Right lobe of liver (tissue), 4 donors: ENCODE data around the gene TRIP12.

Experiments
- CTCF ChIP-seq, 4 donors: fragments of 200-600 bp in 3 of 4; fragments of 450-650 bp in 1 of 4; IDR thresholded peaks; one replicate each; pipeline versions ENCODE4 v1.5.1 to v1.8.0; 2016 to 2022; ENCODE audit warnings: antibody characterized with exemption in 4 of 4, mild to moderate bottlenecking in 2 of 4
- POLR2A ChIP-seq: fragments of 450-650 bp; IDR thresholded peaks from one replicate; pipeline ENCODE4 v1.6.1; 2017; ENCODE audit warnings: antibody characterized with exemption, mild to moderate bottlenecking
- donor health status: DM: no; HTN: no; CAD: no.
- donor health status: DM: no; HTN: no; CAD: no.
- donor health status: DM: no; HTN: yes; CAD: no.

GRCh38 chr2:229734410-229734809 is 187.4 kb downstream of the TRIP12 start:
- TF ChIP-seq CTCF (IDR thresholded peaks at IDR 0.05) = no peak
- no peak for TF ChIP-seq POLR2A
